Epithelial cell of proximal tubule (primary cell): Measurements from ENCODE around the gene PRIMPOL. TPM values are rescaled to one million over a fixed set of nuclear protein-coding genes. Genes with fewer than 3 reads are reported as not detected.
A peak's percentile ranks its signal among the peaks of the same experiment; 100 is the strongest.
"Not testable (repeated sequence)": the region's sequence is repeated elsewhere in the genome, so short reads cannot be mapped to it uniquely, and the experiment has no call there.

ENCODE experiments used
- DNase-seq: peaks from one replicate; pipeline ENCODE4 v3.0.0-alpha.2; 2011; ENCODE audit warnings: low read depth
- H3K4me3 ChIP-seq: 2 replicates; pipeline ENCODE4 v1.5.1; 2011; ENCODE audit warnings: low read depth, mild to moderate bottlenecking, low read length
- total RNA-seq: library from RNA; depleted of rRNA; stranded (reverse); fragments of >200 nt; gene quantifications from 2 replicates; pipeline ENCODE4 v1.2.3, GENCODE V29; 2015
- TF ChIP-seq, protein P1 (sequence below): conservative IDR thresholded peaks from 2 replicates; pipeline ENCODE4 v1.5.1; 2012; ENCODE audit warnings: low read depth, mild to moderate bottlenecking, low read length

PRIMPOL gene
- total RNA-seq, 1 donor from 2014 or later = 16.7 TPM

DNA sequence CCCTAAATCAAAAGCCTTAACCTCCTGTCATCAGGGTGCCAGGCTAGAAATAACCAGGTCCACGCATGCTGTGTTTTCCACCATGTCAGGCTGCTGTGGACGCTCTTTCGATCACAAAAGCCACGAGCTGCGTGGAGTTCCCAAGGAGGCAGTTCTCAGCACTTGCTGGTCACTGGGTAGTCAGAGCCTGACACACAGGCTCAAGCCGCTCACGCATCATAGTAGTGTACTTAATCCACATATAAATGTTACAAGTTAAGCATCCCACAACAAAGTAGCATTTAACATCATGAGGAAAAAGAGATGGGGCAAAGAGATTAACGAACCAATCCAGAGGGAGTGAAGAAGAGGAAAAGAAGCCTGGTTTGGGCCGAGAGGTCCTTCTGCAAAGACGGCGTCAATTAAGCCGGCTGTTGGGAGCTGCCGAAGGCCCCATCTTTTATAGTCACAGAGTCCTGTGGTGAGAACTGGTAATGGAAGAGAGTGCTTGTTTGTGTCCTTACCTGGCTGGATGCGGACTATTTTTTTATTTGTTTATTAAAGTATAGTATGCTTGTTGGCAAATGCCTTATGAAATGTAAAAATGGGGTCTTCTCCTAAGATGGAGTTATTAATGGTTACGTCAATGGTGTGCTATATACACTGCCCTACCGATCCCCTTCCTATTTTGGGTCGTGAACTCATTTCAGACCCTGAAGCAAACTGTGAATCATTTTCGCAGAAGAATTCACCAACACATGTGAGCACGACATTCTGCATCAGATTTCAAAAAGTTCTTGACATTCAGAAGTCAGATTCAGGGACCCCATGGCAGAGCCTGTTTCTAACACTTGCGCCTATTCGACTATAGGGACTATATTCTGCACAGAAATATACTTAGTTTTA, 675 bp downstream of the PRIMPOL start:
- TF ChIP-seq, protein P1, sequence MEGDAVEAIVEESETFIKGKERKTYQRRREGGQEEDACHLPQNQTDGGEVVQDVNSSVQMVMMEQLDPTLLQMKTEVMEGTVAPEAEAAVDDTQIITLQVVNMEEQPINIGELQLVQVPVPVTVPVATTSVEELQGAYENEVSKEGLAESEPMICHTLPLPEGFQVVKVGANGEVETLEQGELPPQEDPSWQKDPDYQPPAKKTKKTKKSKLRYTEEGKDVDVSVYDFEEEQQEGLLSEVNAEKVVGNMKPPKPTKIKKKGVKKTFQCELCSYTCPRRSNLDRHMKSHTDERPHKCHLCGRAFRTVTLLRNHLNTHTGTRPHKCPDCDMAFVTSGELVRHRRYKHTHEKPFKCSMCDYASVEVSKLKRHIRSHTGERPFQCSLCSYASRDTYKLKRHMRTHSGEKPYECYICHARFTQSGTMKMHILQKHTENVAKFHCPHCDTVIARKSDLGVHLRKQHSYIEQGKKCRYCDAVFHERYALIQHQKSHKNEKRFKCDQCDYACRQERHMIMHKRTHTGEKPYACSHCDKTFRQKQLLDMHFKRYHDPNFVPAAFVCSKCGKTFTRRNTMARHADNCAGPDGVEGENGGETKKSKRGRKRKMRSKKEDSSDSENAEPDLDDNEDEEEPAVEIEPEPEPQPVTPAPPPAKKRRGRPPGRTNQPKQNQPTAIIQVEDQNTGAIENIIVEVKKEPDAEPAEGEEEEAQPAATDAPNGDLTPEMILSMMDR = no peak
- H3K4me3 ChIP-seq = peak overlapping the region; percentile 83
- DNase-seq = no peak

DNA sequence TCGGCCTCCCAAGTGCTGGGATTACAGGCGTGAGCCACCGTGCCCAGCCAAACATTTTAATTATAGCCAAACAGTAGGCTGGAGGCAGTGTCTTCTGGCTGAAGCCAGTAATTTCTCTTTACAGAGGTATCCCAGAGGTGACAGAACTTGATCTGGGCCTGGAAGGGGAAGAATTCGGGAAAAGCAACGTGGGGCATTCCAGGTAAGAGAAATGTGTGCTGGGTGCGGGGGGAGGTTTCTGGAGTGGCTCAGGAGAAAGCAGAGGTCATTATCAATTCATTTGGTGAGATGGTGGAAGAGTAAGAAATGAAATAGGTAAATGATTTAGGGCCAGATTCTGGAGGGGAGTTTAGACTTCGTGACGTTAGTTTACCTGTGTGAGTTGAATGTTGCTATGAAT, 2.4 kb downstream of the PRIMPOL start:
- TF ChIP-seq, protein P1 = no peak
- H3K4me3 ChIP-seq = no peak overlapping the region
- no peak for DNase-seq

DNA sequence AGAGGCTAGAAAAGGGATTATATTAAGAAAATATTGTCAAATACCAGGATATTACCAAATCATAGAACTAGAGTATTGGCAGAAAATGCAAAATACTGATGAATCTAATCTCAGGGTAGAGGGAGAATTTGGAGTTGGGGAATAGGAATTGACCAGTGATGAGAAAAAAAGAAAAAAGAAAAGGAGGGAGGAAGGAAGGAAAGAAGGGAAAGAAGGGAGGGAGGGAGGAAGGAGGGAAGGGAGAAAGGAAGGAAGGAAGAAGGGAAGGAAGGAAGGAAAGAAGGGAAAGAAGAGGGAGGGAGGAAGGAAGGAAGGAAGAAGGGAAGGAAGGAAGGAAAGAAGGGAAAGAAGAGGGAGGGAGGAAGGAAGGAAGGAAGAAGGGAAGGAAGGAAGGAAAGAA, 3.1 kb downstream of the PRIMPOL start:
- not testable (repeated sequence) for DNase-seq, H3K4me3 ChIP-seq

DNA sequence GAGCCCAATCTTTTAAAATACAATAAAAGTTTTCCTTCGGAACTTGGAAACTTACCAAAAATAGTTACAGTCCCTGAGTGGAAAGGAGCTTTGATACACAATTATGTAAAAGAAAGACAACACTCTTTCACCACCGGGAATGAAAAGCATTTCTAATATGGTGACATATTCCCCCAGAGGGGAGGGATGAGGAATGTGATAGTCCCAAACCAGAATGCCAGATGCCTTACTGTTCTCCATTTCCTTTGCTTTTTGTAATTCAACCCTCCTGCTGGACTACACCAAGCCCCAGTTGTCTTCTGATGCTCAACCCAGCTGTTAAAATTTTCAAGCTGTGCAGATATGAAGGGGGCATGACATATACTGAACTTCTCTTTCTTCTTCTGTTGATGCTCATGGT, 4.1 kb downstream of the PRIMPOL start:
- no peak overlapping the region for H3K4me3 ChIP-seq
- DNase-seq = no peak
- TF ChIP-seq, protein P1 = no peak

DNA sequence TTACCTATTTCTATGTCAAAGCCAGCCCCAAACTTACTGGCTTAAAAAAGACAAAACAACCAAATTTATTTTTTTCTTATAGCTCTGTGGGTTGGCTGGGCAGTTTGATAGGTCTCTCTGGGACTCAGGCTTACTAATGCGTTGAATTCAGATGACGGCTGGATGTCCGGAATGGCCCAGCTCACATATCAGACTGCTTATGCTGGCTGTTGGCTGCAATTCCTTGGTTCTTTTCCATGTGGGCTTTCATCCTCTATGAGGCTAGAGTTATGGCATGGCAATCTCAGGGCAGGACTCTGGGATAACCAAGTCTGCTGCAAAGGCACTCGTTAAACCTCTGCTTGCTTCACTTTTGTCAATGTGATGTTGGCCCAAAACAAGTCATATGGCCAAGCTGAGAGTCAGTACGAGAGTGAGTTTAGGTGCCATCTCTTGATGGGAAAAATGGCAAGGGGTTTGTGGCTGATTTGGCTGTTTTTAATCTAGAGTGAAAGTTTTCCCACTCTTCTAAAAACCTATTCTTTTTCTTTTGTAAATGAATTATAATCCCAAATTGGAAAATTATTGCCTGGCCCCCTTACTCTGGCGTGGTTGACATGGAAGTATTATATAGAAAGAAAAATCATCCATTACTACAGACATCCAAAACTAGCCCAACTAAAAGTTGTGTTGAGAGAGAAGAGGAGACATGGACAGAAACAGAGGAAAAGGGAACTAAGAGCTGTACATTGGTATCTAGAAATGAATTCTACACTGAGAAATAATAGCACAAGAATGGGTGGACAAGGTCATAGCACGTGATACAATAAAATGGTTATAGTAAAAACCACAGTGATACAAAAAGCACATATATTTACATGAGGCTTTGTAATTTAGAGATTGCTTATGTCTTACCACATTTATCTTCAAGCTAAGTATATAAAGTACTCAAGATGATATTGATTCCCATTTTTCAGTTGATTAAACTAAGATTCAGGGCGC, 6.6 kb downstream of the PRIMPOL start:
- TF ChIP-seq, protein P1 = no peak
- no peak for DNase-seq

DNA sequence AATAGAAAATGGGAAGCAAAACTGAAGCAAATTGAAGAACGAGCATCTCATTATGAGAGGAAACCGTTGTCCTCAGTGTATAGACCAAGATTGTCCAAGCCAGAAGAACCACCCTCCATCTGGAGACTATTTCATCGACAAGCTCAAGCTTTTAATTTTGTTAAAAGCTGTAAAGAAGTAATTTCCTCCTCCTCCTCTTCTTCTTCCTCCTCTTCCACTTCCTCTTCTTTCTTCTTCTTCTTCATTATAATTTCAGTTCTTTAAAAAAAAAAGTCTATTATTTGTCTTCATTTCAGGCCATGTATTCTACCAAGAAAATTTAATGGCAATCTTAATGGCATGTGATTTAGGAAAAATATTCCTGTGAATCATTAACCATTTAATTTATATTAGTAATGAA, 7.6 kb downstream of the PRIMPOL start:
- TF ChIP-seq, protein P1 = no peak
- no peak for DNase-seq

More for the DNA sequence above, 6.6 kb downstream of the PRIMPOL start:
- no peak overlapping the region for H3K4me3 ChIP-seq

DNA sequence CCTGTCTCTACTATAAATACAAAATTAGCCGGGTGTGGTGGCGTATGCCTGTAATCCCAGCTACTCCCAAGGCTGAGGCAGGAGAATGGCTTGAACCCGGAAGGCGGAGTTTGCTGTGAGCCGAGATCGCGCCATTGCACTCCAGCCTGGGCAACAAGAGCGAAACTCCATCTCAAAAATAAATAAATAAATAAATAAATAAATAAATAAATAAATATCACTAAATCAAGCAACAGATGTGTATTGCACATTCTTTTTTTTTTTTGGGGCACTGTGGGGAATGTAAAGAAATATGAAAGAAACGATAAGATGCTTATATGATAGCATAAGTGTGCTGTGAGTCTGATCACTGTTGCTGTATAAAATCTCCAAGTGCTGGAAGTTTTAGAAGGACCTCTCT, 8.3 kb downstream of the PRIMPOL start:
- DNase-seq, H3K4me3 ChIP-seq: not testable (repeated sequence)

More for the DNA sequence above, 7.6 kb downstream of the PRIMPOL start:
- H3K4me3 ChIP-seq = no peak overlapping the region
